ENCODE data around the gene KRT15.
A peak's percentile ranks its signal among the peaks of the same experiment; 100 is the strongest.

The KRT15 gene

GRCh38 chr17:41553987-41554680, 35.4 kb upstream of the KRT15 start:
- peak overlapping the region; percentile 33; the same call in 1 of the 2 replicates for H2AFZ ChIP-seq (ENCODE audit: low read length)
- no peak overlapping the region for H3K4me2 ChIP-seq (ENCODE audit: low read depth, low read length, poor library complexity, severe bottlenecking)
- no peaks in the 10 kb centered on the region for H3K9me2 ChIP-seq (replicated peaks; ENCODE audit: low read depth, low read length)
- no peaks in the 10 kb centered on the region for H3K9me3 ChIP-seq (ENCODE audit: insufficient read depth, low read depth, low read length)
- H3K9ac ChIP-seq (ENCODE audit: low read depth, low read length, poor library complexity, severe bottlenecking) = no peak overlapping the region
- no peak overlapping the region for H3K4me3 ChIP-seq (ENCODE audit: low read length, poor library complexity, severe bottlenecking)
- no peaks in the 10 kb centered on the region for H4K20me1 ChIP-seq (ENCODE audit: insufficient read depth, low read length, poor library complexity, severe bottlenecking)
- H3K4me1 ChIP-seq (ENCODE audit: insufficient read depth, low read length, poor library complexity, severe bottlenecking) = no peaks in the 10 kb centered on the region
- peaks cover 6% of the 10 kb centered on the region for H3K27me3 ChIP-seq (ENCODE audit: insufficient read depth, low read length, poor library complexity, severe bottlenecking)
- no peaks in the 10 kb centered on the region for H3K36me3 ChIP-seq (ENCODE audit: insufficient read depth, low read length)
- H3F3A ChIP-seq (ENCODE audit: low read depth) = no peaks in the 10 kb centered on the region
- H3K79me2 ChIP-seq (ENCODE audit: insufficient read depth, low read length) = no peaks in the 10 kb centered on the region
- TF ChIP-seq, protein P1, sequence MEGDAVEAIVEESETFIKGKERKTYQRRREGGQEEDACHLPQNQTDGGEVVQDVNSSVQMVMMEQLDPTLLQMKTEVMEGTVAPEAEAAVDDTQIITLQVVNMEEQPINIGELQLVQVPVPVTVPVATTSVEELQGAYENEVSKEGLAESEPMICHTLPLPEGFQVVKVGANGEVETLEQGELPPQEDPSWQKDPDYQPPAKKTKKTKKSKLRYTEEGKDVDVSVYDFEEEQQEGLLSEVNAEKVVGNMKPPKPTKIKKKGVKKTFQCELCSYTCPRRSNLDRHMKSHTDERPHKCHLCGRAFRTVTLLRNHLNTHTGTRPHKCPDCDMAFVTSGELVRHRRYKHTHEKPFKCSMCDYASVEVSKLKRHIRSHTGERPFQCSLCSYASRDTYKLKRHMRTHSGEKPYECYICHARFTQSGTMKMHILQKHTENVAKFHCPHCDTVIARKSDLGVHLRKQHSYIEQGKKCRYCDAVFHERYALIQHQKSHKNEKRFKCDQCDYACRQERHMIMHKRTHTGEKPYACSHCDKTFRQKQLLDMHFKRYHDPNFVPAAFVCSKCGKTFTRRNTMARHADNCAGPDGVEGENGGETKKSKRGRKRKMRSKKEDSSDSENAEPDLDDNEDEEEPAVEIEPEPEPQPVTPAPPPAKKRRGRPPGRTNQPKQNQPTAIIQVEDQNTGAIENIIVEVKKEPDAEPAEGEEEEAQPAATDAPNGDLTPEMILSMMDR (conservative IDR thresholded peaks at IDR 0.05; ENCODE audit: low read length) = no peak
- TF ChIP-seq EZH2phosphoT487 (IDR thresholded peaks at IDR 0.05; ENCODE audit: borderline replicate concordance) = no peak

DNA sequence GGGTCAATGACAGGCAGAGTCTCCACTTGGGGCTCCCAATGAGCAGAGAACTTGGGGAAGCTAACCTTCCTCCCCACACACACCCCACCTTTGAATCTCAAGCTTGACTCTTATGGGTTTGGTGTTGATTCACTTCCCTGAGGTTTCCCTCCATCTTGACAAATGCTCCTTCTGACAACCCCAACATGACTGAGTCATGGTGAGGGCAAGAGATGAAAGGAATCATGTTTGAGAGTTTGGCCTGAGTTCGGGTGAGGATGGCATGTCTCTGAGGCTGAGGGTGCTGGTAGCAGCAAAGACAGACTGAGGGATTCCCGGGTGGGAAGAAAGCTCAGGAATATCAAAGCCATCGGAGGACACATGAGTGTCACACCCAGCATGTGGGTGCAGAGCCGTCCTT, 34.5 kb upstream of the KRT15 start:
- TF ChIP-seq, protein P1 (conservative IDR thresholded peaks at IDR 0.05; ENCODE audit: low read length) = no peak
- no peak for TF ChIP-seq EZH2phosphoT487 (IDR thresholded peaks at IDR 0.05; ENCODE audit: borderline replicate concordance)
- Histone ChIP-seq H3K36me3 (ENCODE audit: insufficient read depth, low read length) (no peaks in the 10 kb centered on the region), H4K20me1 (ENCODE audit: insufficient read depth, low read length, poor library complexity, severe bottlenecking) (no peaks in the 10 kb centered on the region), H3F3A (ENCODE audit: low read depth) (no peaks in the 10 kb centered on the region), H3K9ac (ENCODE audit: low read depth, low read length, poor library complexity, severe bottlenecking) (no peak overlapping the region), H3K9me3 (ENCODE audit: insufficient read depth, low read depth, low read length) (no peaks in the 10 kb centered on the region), H3K79me2 (ENCODE audit: insufficient read depth, low read length) (no peaks in the 10 kb centered on the region), H3K4me3 (ENCODE audit: low read length, poor library complexity, severe bottlenecking) (no peak overlapping the region), H3K9me2 (replicated peaks; ENCODE audit: low read depth, low read length) (no peaks in the 10 kb centered on the region), H3K4me1 (ENCODE audit: insufficient read depth, low read length, poor library complexity, severe bottlenecking) (no peaks in the 10 kb centered on the region), H3K4me2 (ENCODE audit: low read depth, low read length, poor library complexity, severe bottlenecking) (no peak overlapping the region), H2AFZ (ENCODE audit: low read length) (no peak overlapping the region), H3K27me3 (ENCODE audit: insufficient read depth, low read length, poor library complexity, severe bottlenecking) (peaks cover under 1% of the 10 kb centered on the region)

DNA sequence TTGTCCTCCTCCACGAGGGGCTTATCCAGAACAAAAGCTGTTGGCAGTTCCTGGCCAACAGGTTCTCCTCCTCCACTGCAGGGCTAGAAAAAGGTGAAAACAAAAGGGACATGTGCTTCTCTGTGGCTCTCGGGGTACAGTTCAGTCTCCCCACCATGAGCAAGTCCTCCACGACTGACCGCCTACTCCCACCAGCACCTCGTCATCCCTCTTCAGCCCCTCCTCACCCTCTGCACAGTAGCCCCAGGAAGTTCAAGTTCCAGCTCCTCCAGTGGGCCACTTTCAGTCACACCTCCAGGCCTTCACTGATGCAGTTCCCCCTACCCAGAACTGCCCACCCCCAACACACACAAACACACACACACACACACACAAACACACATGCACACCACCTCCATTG, 33.8 kb upstream of the KRT15 start:
- Histone ChIP-seq H3K4me3 (ENCODE audit: low read length, poor library complexity, severe bottlenecking) (no peak overlapping the region), H3K79me2 (ENCODE audit: insufficient read depth, low read length) (no peaks in the 10 kb centered on the region), H3K9ac (ENCODE audit: low read depth, low read length, poor library complexity, severe bottlenecking) (no peak overlapping the region), H3K4me2 (ENCODE audit: low read depth, low read length, poor library complexity, severe bottlenecking) (no peak overlapping the region), H3K9me3 (ENCODE audit: insufficient read depth, low read depth, low read length) (no peaks in the 10 kb centered on the region), H3K9me2 (replicated peaks; ENCODE audit: low read depth, low read length) (no peaks in the 10 kb centered on the region), H3K4me1 (ENCODE audit: insufficient read depth, low read length, poor library complexity, severe bottlenecking) (no peaks in the 10 kb centered on the region), H2AFZ (ENCODE audit: low read length) (no peak overlapping the region), H3K27me3 (ENCODE audit: insufficient read depth, low read length, poor library complexity, severe bottlenecking) (no peaks in the 10 kb centered on the region), H4K20me1 (ENCODE audit: insufficient read depth, low read length, poor library complexity, severe bottlenecking) (no peaks in the 10 kb centered on the region), H3K36me3 (ENCODE audit: insufficient read depth, low read length) (no peaks in the 10 kb centered on the region), H3F3A (ENCODE audit: low read depth) (no peaks in the 10 kb centered on the region)
- no peak for TF ChIP-seq EZH2phosphoT487 (IDR thresholded peaks at IDR 0.05; ENCODE audit: borderline replicate concordance)
- TF ChIP-seq, protein P1 (conservative IDR thresholded peaks at IDR 0.05; ENCODE audit: low read length) = no peak

All from Loucy (cell line).